Stimulated activated naive CD8-positive, alpha-beta T cell treated with anti-CD3 and anti-CD28 coated beads, Interleukin-15, Interleukin-2, amounts not matched to agents 100 U/mL and 50 U/mL, for 24 hours (primary cell): ENCODE data around the gene PPP1R12B.
"Not testable (repeated sequence)": the region's sequence is repeated elsewhere in the genome, so short reads cannot be mapped to it uniquely, and the experiment has no call there.

Experiments
- ATAC-seq: fragments of 150-1000 bp; cut with Tn5 transposase; one replicate; pipeline ENCODE4 v1.10.0; 2021
- DNase-seq: peaks from one replicate; pipeline ENCODE4 v3.0.0; 2021

The PPP1R12B gene

GRCh38 chr1:202349206-202349928 is 868 bp downstream of the PPP1R12B start:
- ATAC-seq = no peak
- peak; percentile 14 for DNase-seq

- no peak for DNase-seq
- ATAC-seq = no peak
These were observed 3.2 kb downstream of the PPP1R12B start for GRCh38 chr1:202351725-202352124.

GRCh38 chr1:202352583-202353197 is 4.2 kb downstream of the PPP1R12B start:
- DNase-seq, ATAC-seq: not testable (repeated sequence)

- ATAC-seq = no peak
- no peak for DNase-seq
These were observed 7.5 kb downstream of the PPP1R12B start for GRCh38 chr1:202355944-202356553.

- ATAC-seq = no peak
- no peak for DNase-seq
These were observed 9.0 kb downstream of the PPP1R12B start for GRCh38 chr1:202357506-202357905.

- no peak for ATAC-seq
These were observed 12.7 kb downstream of the PPP1R12B start for GRCh38 chr1:202361224-202361623.

GRCh38 chr1:202361701-202362100 is 13.2 kb downstream of the PPP1R12B start:
- DNase-seq (no peak), ATAC-seq (no peak)

More at GRCh38 chr1:202361224-202361623, 12.7 kb downstream of the PPP1R12B start:
- DNase-seq = no peak

- ATAC-seq (no peak), DNase-seq (no peak)
These were observed 13.7 kb downstream of the PPP1R12B start for GRCh38 chr1:202362212-202362611.

- no peak for ATAC-seq
- no peak for DNase-seq
These were observed 16.8 kb downstream of the PPP1R12B start for GRCh38 chr1:202365092-202365815.

- DNase-seq (no peak), ATAC-seq (no peak)
These were observed 18.8 kb downstream of the PPP1R12B start for GRCh38 chr1:202367271-202367670.

- not testable (repeated sequence) for DNase-seq, ATAC-seq
These were observed 22.4 kb downstream of the PPP1R12B start for GRCh38 chr1:202370906-202371305.

GRCh38 chr1:202374099-202374498 is 25.6 kb downstream of the PPP1R12B start:
- DNase-seq = no peak
- no peak for ATAC-seq

- not testable (repeated sequence) for ATAC-seq, DNase-seq
These were observed 26.7 kb downstream of the PPP1R12B start for GRCh38 chr1:202375175-202375574.

- ATAC-seq = no peak
These were observed 27.7 kb downstream of the PPP1R12B start for GRCh38 chr1:202376247-202376646.

GRCh38 chr1:202379884-202380529 is 31.5 kb downstream of the PPP1R12B start:
- DNase-seq = not testable (repeated sequence)
- ATAC-seq = peak; percentile 86

More at GRCh38 chr1:202376247-202376646, 27.7 kb downstream of the PPP1R12B start:
- DNase-seq = no peak

- ATAC-seq, DNase-seq: not testable (repeated sequence)
These were observed 32.0 kb downstream of the PPP1R12B start for GRCh38 chr1:202380535-202380934.

- DNase-seq, ATAC-seq: not testable (repeated sequence)
These were observed 33.4 kb downstream of the PPP1R12B start for GRCh38 chr1:202381867-202382266.

- not testable (repeated sequence) for DNase-seq, ATAC-seq
These were observed 47.3 kb downstream of the PPP1R12B start for GRCh38 chr1:202395831-202396230.

GRCh38 chr1:202397256-202397655 is 48.8 kb downstream of the PPP1R12B start:
- ATAC-seq = no peak
- DNase-seq = no peak

GRCh38 chr1:202398439-202398838 is 49.9 kb downstream of the PPP1R12B start:
- DNase-seq, ATAC-seq: not testable (repeated sequence)

- ATAC-seq, DNase-seq: not testable (repeated sequence)
These were observed 53.3 kb downstream of the PPP1R12B start for GRCh38 chr1:202401771-202402170.

- not testable (repeated sequence) for ATAC-seq, DNase-seq
These were observed 54.9 kb downstream of the PPP1R12B start for GRCh38 chr1:202403381-202403780.
